Measurements from ENCODE around the gene ETV2.
"Not testable (repeated sequence)": the region's sequence is repeated elsewhere in the genome, so short reads cannot be mapped to it uniquely, and the experiment has no call there.

Gene ETV2

GRCh38 chr19:35628565-35629331, 12.8 kb upstream of the ETV2 start, which contains the start of gene RBM42:
RBM42 (plus strand) TSS chr19:35629036; CDS start chr19:35629154, 118 bp downstream.
- peak; percentile 89 to 95 (median 93) for DNase-seq

DNA sequence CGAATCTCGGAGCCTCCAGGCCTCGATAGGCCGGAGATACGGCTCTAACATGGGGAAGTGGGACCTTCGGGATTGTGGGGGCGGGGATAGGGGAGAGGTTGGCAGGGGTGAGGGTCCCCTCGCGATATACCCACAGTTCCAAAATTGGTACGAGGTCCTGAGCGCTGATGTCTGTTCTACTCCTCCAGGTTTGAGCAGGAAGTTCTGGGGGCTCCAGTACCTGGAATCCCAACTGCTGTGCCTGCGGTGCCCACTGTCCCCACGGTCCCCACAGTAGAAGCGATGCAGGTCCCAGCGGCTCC, 12.3 kb upstream of the ETV2 start:
- DNase-seq, result no peak

DNA sequence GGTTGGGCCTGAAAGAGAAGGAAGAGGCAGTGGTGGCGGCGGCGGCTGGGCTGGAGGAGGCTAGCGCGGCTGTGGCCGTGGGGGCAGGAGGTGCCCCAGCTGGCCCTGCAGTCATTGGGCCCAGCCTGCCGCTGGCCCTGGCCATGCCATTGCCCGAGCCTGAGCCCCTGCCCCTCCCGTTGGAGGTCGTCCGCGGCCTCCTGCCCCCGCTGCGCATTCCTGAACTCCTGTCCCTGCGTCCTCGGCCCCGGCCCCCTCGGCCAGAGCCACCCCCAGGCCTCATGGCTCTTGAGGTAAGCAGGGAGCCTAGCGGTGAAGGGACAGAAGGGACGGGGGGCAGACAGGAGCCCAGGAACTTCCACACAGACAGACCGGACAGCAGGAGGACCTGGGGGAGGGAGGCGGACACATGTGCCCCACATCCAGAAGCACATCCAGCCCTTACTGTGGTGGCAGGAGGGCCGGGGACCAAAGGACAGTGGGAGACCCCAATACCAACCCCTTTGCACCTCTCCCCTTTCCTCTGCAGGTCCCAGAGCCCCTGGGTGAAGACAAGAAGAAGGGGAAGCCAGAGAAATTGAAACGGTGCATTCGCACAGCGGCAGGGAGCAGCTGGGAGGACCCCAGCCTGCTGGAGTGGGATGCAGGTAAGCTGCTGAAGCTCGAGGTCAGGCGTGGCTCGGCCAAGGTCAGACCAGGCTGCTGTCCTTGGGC, 7.7 kb upstream of the ETV2 start:
- no peak for DNase-seq

- no peak for DNase-seq
Measured at GRCh38 chr19:35636651-35637050, 4.9 kb upstream of the ETV2 start.

DNA sequence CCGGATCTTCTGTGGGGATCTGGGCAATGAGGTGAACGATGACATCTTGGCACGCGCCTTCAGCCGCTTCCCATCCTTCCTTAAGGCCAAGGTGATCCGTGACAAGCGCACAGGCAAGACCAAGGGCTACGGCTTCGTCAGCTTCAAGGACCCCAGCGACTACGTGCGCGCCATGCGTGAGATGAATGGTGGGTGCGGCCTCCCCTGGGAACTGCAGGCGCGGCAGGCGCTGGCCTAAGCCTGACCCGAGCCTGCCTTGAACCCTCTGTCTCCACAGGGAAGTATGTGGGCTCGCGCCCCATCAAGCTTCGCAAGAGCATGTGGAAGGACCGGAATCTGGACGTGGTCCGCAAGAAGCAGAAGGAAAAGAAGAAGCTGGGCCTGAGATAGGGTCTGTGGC, 4.4 kb upstream of the ETV2 start:
- no peak for DNase-seq

- DNase-seq, result no peak
Measured at GRCh38 chr19:35639321-35639639, 2.3 kb upstream of the ETV2 start.

DNA sequence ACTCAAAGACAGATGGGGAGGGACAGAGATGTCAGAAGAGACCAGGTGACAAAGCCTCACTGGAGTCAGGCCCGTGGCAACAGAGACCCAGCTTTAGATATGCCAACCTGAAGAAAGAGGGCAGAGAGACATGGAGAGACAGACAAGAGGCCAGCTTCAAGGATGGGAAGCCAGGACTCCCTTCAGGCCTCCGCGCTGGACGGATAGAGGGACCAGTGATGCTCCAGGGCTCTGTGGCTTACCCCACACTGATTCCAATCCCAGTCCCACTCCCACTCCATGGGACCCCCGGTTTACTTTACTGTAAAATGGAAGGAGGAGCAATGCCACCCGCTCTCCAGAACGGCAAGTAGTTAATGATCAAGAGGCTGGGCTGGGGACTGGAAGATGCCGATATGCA, 1.7 kb upstream of the ETV2 start:
- DNase-seq, result no peak

DNA sequence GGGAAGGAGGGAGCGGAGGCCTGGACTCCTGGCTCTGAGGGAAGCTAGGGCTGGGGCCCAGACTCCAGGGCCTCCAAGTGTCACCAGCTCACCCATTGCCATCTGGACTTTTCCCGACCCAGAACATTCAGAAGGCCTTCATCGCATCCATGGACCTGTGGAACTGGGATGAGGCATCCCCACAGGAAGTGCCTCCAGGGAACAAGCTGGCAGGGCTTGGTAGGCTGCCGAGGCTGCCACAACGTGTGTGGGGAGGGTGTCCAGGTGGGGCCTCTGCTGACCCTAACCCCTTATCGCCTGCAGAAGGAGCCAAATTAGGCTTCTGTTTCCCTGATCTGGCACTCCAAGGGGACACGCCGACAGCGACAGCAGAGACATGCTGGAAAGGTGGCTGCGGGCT, 767 bp downstream of the ETV2 start:
- no peak for DNase-seq

- no peak for DNase-seq
Measured at GRCh38 chr19:35642798-35643254, 1.3 kb downstream of the ETV2 start.

DNA sequence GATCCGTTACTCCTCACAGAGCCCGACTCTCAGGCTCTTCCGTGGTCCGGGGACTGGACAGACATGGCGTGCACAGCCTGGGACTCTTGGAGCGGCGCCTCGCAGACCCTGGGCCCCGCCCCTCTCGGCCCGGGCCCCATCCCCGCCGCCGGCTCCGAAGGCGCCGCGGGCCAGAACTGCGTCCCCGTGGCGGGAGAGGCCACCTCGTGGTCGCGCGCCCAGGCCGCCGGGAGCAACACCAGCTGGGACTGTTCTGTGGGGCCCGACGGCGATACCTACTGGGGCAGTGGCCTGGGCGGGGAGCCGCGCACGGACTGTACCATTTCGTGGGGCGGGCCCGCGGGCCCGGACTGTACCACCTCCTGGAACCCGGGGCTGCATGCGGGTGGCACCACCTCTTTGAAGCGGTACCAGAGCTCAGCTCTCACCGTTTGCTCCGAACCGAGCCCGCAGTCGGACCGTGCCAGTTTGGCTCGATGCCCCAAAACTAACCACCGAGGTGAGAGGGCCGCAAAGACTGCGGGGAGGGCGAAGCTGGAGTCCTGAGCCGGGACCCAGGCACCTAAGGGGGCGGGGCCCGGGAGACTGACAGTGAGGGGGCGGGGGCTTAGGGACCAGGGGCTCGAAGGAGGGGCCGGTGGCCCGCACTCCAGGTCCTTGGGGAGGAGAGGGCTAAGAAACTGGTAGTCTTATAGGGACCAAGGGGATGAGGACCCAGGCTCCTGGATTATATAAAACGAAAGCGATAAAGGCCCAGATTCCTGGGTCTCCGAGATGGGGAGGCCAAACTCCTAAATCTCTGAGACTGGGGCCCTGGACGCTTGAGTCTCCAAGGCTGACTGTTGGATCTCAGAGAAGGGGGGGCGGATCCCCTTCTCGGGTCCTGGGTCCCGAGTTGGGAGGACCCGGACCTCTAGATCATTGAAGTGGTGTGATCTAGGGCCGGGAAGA, 2.0 kb downstream of the ETV2 start:
- peak; percentile 63 to 75 (median 71) for DNase-seq

DNA sequence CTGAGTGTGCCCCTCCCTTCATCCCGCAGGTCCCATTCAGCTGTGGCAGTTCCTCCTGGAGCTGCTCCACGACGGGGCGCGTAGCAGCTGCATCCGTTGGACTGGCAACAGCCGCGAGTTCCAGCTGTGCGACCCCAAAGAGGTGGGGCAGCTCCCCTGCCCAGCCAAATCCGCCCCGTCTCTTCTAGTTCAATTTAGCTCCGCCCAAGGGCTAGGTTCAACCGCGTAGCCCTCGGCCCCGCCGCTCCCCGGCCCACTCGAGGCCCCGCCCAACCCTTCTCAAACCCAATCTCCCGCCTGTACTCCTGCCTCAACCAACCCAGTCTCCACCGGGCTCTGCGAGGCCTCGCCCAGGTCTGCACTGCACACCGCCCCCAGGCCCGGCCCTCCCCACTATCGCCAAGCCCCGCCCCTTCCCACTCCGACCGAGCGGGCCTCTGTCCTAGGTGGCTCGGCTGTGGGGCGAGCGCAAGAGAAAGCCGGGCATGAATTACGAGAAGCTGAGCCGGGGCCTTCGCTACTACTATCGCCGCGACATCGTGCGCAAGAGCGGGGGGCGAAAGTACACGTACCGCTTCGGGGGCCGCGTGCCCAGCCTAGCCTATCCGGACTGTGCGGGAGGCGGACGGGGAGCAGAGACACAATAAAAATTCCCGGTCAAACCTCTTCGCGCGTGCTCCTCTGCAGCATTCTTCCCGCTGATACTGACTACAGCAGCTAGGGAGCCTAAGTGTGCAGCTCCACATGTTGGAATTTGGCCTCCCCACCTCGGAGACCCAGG, 2.9 kb downstream of the ETV2 start:
- peak; percentile 88 to 90 (median 89) for DNase-seq

DNA sequence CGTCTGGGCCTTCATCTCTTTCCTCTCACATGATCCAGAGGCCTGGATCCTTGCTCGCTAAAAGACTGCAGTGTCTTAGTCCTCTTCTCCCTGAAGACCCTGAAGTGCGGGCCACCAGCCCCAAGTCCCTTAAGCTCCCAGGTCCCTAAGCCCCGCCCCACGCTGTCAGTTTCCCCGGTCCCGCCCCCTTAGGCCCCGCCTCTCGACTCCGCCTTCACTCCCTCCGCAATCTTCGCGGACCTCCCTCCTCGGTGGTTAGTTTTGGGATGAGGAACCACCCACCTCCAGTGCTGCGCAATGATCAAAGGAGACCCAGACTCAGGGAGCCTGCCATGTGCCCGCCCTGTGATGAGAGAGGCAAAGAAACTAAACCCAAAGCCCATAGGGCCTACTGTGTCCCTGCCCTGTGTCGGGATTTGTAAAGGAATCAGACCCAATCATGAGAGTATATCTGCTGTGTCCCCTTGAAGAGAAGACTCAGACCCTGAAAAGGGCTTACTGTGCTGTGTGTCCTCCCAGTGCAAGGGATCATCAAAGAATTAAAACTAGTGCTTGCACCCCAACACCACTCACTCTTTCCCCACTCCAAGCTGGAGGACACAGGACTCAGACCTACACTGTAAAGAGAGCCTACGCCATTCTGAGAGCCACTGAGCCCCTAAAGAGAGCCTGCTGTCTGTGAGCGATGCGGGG, 3.6 kb downstream of the ETV2 start:
- peak; percentile 15 to 69 (median 38) for DNase-seq

DNA sequence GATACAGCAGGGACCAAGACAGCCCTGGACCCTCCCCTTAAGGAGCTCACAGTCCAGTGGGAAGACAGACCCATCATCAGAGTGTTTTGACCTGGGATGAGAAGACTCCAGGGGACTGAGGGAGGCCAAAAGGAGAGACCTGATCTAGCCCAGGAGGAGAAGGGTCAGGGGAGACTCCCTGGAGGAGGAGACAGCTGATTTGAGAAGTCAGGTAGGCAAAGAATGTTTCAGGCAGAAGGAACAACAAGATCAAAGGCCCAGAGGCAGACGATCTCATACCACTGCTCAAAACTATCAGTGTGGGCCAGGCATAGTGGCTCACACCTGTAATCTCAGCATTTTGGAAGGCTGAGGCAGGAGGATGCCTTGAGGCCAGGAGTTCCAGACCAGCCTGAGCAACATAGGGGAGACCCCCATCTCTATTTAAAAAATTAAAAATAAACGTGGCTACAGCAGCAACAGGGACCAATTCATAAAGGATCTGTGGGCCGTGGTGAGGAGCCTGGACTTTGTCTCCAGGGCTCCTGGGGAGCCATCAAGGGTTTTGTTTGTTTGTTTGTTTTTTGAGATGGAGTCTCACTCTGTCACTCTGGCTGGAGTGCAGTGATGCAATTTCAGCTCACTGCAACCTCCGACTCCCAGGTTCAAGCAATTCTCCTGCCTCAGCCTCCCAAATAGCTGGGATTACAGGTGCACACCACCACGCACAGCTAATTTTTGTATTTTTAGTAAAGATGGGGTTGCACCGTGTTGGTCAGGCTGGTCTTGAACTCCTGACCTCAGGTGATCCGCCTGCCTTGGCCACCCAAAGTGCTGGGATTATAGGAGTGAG, 4.4 kb downstream of the ETV2 start:
- DNase-seq, result no peak

DNA sequence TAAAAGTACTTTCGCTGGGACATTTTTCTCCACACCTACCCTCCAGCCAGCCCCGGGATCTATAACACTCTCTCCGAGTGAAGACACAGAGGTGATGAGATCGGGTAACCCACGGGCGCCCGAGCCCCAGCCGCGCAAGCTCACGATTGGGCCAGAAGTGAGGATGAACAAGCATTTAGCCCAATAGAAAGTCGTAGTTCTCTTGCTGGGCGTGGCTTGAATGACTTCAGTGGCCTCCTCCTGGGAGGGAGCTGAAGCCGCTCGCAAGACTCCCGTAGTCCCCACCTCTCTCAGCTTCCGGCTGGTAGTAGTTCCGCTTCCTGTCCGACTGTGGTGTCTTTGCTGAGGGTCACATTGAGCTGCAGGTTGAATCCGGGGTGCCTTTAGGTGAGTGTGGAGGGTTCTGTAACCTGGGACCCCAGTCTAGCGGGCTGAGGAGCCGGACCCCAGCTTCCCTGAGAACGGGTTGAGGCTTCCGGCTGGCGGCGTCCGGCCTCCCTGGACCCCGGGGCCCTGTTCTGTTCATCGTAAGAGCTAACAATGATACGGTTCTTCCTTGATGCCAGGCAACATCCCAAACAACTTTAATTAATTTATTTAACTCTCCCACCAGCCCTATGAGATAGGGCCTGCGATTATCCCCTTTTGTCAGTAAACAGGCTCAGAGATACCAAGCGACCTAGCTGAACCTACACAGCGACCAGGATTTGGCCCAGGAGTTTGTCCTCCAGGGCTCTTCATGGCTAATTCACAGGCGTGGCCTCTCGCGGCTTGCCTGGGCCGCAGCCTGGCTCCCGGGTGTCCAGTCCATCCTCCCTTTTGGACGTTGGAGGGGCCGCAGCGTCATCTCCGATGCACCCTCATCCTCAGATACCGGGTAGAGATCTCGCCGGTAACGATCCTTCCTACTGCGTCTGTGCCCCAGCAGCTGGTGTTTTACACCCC, 6.7 kb downstream of the ETV2 start, which contains the start of gene COX6B1:
TSS of gene COX6B1 (plus strand) at position 307 of the 945 bp plus-strand sequence. CDS start 2,921 bp downstream, outside the sequence.
- DNase-seq, result peak; percentile 73 to 85 (median 80)

- no peak for DNase-seq
Measured at GRCh38 chr19:35650581-35650980, 9.0 kb downstream of the ETV2 start.

DNA sequence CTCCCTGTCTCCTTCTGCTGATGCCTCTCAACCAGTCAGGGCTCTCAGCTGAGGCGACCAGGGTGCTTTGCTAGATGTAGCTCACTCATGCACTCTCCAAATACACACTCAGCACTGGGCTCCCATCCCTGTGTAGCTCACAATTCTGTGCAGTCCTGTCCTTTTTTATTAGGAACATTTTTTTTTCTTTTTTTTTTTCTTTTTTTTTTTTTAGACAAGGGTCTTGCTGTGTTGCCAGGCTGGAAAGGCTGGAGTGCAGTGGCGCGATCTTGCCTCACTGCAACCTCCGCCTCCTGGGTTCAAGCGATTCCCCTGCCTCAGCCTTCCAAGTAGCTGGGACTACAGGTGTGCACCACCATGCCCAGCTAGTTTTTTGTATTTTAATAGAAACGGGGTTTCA, 13.3 kb downstream of the ETV2 start:
- DNase-seq, result not testable (repeated sequence)

GRCh38 chr19:35655600-35655999, 14.1 kb downstream of the ETV2 start:
- no peak for DNase-seq

- DNase-seq, result no peak
Measured at GRCh38 chr19:35656700-35657099, 15.2 kb downstream of the ETV2 start.

GRCh38 chr19:35657904-35658700, 16.6 kb downstream of the ETV2 start:
- no peak for DNase-seq

All from activated CD4-positive, CD25-positive, alpha-beta regulatory T cell (primary cell).